MM.1S (cell line): Measurements from ENCODE around the gene ZNF142.

Experiments used
- DNase-seq: peaks from one replicate; pipeline ENCODE4 v3.0.0-alpha.2; 2015
- H2AFZ ChIP-seq: fragments of 300-600 bp; sonication (generic); 2 replicates; pipeline ENCODE4 v1.6.0; 2016; ENCODE audit warnings: antibody characterized with exemption, low read length
- H3F3A ChIP-seq: fragments of 300-600 bp; sonication (generic); 2 replicates; pipeline ENCODE4 v1.6.1; 2016; ENCODE audit warnings: mild to moderate bottlenecking, antibody characterized with exemption, low read length, moderate library complexity, mixed read lengths; ENCODE audit not compliant: insufficient read depth
- H3K27ac ChIP-seq: fragments of 300-600 bp; sonication (generic); 2 replicates; pipeline ENCODE4 v1.5.1; 2016; ENCODE audit warnings: mild to moderate bottlenecking, low read length
- H3K27me3 ChIP-seq: fragments of 300-600 bp; sonication (generic); replicated peaks from 2 replicates; pipeline ENCODE4 v1.6.0; 2016; ENCODE audit warnings: low read length; ENCODE audit not compliant: insufficient read depth
- H3K36me3 ChIP-seq: fragments of 300-600 bp; sonication (generic); replicated peaks from 2 replicates; pipeline ENCODE4 v1.6.1; 2016; ENCODE audit warnings: mild to moderate bottlenecking, low read length, mixed read lengths; ENCODE audit not compliant: insufficient read depth
- H3K4me1 ChIP-seq: fragments of 300-600 bp; sonication (generic); 2 replicates; pipeline ENCODE4 v1.6.1; 2016; ENCODE audit warnings: low read length, mixed read lengths
- H3K4me2 ChIP-seq: fragments of 300-600 bp; sonication (generic); 2 replicates; pipeline ENCODE4 v1.6.0; 2016; ENCODE audit warnings: low read depth, low read length
- H3K4me3 ChIP-seq: fragments of 300-600 bp; sonication (generic); 2 replicates; pipeline ENCODE4 v1.5.1; 2016; ENCODE audit warnings: low read length, mixed read lengths
- H3K79me2 ChIP-seq: fragments of 300-600 bp; sonication (generic); 2 replicates; pipeline ENCODE4 v1.6.1; 2016; ENCODE audit warnings: mixed run types, low read length, mixed read lengths
- H3K9ac ChIP-seq: fragments of 300-600 bp; sonication (generic); 2 replicates; pipeline ENCODE4 v1.6.1; 2016; ENCODE audit warnings: low read length, mixed read lengths
- H3K9me2 ChIP-seq: fragments of 300-600 bp; sonication (generic); replicated peaks from 2 replicates; pipeline ENCODE4 v1.6.1; 2016; ENCODE audit warnings: mild to moderate bottlenecking, low read length, mixed read lengths; ENCODE audit not compliant: insufficient read depth
- H3K9me3 ChIP-seq: fragments of 300-600 bp; sonication (generic); replicated peaks from 2 replicates; pipeline ENCODE4 v1.6.1; 2016; ENCODE audit warnings: mild to moderate bottlenecking, low read length, mixed read lengths; ENCODE audit not compliant: insufficient read depth
- H4K20me1 ChIP-seq: fragments of 300-600 bp; sonication (generic); 2 replicates; pipeline ENCODE4 v1.6.1; 2016; ENCODE audit warnings: mild to moderate bottlenecking, low read length, moderate library complexity, mixed read lengths; ENCODE audit not compliant: insufficient read depth
- CTCF ChIP-seq: fragments of 300-600 bp; sonication (generic); IDR thresholded peaks from 2 replicates; pipeline ENCODE4 v1.5.1; 2016; ENCODE audit warnings: antibody characterized with exemption, low read length, mixed read lengths
- EZH2 ChIP-seq: fragments of 300-600 bp; sonication (generic); optimal IDR thresholded peaks from 2 replicates; pipeline ENCODE3; 2017; ENCODE audit warnings: low read depth, mild to moderate bottlenecking, antibody characterized with exemption, low read length, mixed read lengths
- EZH2phosphoT487 ChIP-seq: fragments of 300-600 bp; sonication (generic); IDR thresholded peaks from 2 replicates; pipeline ENCODE4 v1.6.1; 2018; ENCODE audit warnings: antibody characterized with exemption, low read length

Gene ZNF142

GRCh38 chr2:218623366-218623705 is 36.1 kb downstream of the ZNF142 start:
- Histone ChIP-seq H3K27me3 (no peaks in the 10 kb centered on the region), H3K9me3 (no peaks in the 10 kb centered on the region), H3K9me2 (no peaks in the 10 kb centered on the region), H3K4me3 (no peak overlapping the region), H4K20me1 (no peaks in the 10 kb centered on the region), H3K9ac (no peak overlapping the region), H3F3A (no peaks in the 10 kb centered on the region), H3K4me2 (no peak overlapping the region), H3K27ac (no peak overlapping the region), H2AFZ (no peak overlapping the region), H3K4me1 (no peaks in the 10 kb centered on the region), H3K79me2 (no peaks in the 10 kb centered on the region), H3K36me3 (no peaks in the 10 kb centered on the region)
- no peak for TF ChIP-seq EZH2phosphoT487
- no peak for TF ChIP-seq EZH2
- no peak for TF ChIP-seq CTCF
- no peak for DNase-seq

GRCh38 chr2:218622606-218623365 is 36.6 kb downstream of the ZNF142 start:
- H3K4me2 ChIP-seq: no peak overlapping the region
- no peaks in the 10 kb centered on the region for H3K27me3 ChIP-seq
- no peaks in the 10 kb centered on the region for H3K9me2 ChIP-seq
- H2AFZ ChIP-seq: no peak overlapping the region
- H3K27ac ChIP-seq: no peak overlapping the region
- no peaks in the 10 kb centered on the region for H3K4me1 ChIP-seq
- no peak for TF ChIP-seq EZH2
- no peak for TF ChIP-seq CTCF
- TF ChIP-seq EZH2phosphoT487: no peak
- H3K36me3 ChIP-seq: no peaks in the 10 kb centered on the region
- no peaks in the 10 kb centered on the region for H3F3A ChIP-seq
- no peak for DNase-seq
- H3K4me3 ChIP-seq: no peak overlapping the region
- H4K20me1 ChIP-seq: no peaks in the 10 kb centered on the region
- H3K9ac ChIP-seq: no peak overlapping the region
- no peaks in the 10 kb centered on the region for H3K9me3 ChIP-seq
- no peaks in the 10 kb centered on the region for H3K79me2 ChIP-seq

GRCh38 chr2:218621007-218621406 is 38.4 kb downstream of the ZNF142 start:
- no peaks in the 10 kb centered on the region for H3K79me2 ChIP-seq
- H3K9me3 ChIP-seq: no peaks in the 10 kb centered on the region
- no peak overlapping the region for H3K4me2 ChIP-seq
- H3K27me3 ChIP-seq: no peaks in the 10 kb centered on the region
- no peak overlapping the region for H3K9ac ChIP-seq
- H4K20me1 ChIP-seq: no peaks in the 10 kb centered on the region
- TF ChIP-seq EZH2 (no peak), CTCF (no peak), EZH2phosphoT487 (no peak)
- no peaks in the 10 kb centered on the region for H3K4me1 ChIP-seq
- H3K9me2 ChIP-seq: no peaks in the 10 kb centered on the region
- no peaks in the 10 kb centered on the region for H3F3A ChIP-seq
- no peaks in the 10 kb centered on the region for H3K36me3 ChIP-seq
- no peak overlapping the region for H3K27ac ChIP-seq
- no peak for DNase-seq
- no peak overlapping the region for H2AFZ ChIP-seq
- H3K4me3 ChIP-seq: no peak overlapping the region
